HG03060 (cell line): Measurements from ENCODE around the gene RFX4.

Source experiments
- ATAC-seq: cut with Tn5 transposase; IDR thresholded peaks from one replicate; pipeline ENCODE4 v1.9.1; 2021; ENCODE audit warnings: low read depth, moderate number of reproducible peaks; ENCODE audit not compliant: unreplicated experiment

RFX4 gene

DNA sequence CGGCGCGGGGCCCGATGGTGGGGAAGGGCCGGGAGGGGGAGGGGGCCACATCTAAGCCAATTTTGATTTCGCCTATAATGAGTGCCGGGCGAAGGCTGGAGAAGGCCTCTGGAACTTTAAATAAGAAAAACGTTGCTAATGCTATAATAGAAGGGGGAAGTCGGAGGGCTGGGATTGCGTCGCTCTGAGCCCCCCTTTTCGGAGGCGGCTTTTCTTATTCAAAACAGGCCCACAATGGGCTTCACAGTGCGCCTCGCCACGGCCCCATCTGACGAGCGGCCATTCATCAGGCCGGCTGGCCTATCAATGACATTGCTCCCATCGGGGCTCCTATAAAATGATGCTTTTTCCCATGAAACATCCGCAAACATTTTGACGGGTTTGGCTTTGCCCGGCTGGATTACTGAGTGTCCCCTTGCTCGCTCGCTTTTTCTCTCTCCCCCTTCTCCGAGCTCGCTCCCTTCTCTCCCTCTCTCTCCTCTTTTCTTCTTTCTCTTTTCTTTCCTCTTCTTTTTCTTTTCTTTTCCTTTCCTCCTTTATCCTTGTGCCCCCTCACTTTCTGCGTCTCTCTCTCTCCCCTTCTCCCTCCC is at the start of gene RFX4:
Gene RFX4 (plus strand): TSS at position 364 of the 590 bp plus-strand sequence. CDS start 317 bp downstream, outside the sequence.
- ATAC-seq = no peak

DNA sequence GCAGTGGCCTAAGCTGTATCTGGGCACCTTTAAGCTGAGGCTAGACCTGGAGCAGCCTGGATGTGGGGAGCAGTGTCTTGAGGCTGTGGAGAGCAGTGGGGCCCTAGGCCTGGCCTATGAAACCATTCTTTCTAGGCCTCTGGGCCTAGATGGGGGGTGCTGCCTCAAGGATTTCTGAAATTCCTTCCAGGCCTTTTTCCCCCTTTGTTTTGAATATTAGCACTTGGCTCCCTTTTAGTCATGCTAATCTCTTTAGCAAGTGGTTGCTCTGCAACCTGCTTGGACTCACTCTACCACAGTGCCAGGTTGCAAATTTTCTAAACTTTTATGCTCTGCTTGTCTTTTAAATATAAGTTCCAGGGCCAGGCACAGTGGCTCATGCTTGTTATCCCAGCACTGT is 41.6 kb upstream of the RFX4 start:
- no peak for ATAC-seq

DNA sequence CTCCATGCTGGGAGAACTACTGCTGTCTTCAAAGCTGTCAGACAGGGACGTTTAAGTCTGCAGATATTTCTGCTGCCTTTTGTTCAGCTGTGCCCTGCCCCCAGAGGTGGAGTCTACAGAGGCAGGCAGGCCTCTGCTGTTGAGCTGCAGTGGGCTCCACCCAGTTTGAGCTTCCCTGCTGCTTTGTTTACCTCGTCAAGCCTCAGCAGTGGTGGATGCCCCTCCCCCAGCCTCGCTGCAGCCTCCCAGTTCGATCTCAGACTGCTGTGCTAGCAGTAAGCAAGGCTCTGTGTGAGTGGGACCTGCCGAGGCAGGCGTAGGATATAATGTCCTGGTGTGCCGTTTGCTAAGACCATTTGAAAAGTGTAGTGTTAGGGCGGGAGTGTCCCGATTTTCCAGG is 31.4 kb upstream of the RFX4 start:
- ATAC-seq = no peak

DNA sequence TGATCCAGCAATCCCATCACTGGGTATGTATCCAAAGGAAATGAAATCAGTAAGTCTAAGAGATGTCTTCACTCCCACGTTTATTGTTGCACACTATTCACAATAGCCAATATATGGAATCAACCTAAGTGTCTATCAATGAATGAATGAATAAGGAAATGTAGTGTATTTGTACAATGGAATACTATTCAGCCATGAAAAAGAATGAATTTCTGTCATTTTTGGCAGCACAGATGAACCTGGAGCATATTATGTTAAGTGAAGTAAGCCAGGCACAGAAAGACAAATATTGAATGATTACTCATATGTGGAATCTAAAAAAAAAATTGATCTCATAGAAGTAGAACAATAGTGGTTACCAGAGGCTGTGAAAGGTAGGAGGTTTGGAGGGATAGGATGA is 30.6 kb upstream of the RFX4 start:
- no peak for ATAC-seq

DNA sequence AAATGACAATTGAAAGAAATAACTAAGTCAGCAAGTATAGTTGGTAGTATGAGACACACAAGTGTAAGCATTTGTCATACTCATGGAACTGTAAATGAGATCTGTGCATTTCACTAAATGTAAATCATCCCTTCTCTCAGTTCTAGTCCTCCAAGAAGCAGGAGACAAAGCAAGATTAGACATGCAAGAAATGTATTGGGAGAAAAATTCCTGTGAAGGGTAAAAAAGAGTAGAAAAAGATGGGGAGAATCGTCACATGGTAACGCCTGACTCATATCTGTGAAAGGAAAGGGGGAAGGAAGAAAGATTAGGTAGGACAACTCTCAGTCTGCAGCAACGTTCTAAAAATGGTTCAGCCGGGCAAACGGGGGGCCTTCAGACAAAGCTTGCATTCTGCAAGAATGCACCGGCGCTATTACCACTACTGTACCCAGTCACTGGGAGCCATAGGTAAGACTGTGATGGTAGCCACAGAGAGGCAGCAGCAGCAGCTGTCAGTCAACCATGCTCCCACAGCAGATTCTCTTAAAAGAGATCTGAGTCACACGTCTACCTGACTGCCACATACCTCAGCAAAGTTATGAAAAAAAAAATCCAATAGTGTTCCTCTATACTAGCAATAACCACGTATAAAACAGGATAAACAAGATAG is 18.0 kb upstream of the RFX4 start:
- no peak for ATAC-seq

DNA sequence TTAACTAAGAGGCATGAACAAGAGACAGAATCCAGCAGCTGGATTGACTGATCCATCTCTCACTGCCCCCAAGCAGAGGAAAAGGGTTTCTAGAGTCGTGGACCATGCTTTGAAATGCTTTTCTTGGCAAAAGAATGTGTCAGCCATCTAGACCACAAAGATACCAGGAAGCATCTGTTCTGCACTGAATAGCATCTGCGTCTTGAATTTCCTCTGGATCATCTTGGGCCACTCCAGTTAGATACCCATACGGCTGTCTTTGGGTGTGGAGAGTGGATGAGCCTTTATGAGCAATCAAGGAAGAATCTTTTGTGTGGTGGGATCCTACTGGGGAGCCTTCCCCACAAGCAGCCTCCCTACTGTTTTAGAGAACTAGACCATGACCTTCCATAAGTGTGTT is 16.0 kb upstream of the RFX4 start:
- no peak for ATAC-seq

DNA sequence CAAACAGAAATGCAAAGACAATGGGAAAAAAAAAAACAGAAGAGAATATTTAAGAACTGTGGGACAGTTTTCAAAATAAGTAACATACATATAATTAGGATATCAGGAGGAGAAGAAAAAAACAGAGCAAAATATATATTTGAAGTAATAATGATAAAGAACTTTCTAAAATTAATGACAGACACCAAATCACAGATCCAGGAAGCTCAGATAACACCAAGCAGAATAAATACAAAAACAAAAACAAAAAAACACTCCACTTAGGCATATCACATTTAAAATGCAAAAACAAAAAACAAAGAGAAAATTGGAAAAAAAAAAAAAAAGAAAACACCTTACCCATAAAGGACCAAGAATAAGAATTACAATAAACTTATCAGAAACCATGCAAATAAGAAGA is 9.6 kb upstream of the RFX4 start:
- no peak for ATAC-seq

DNA sequence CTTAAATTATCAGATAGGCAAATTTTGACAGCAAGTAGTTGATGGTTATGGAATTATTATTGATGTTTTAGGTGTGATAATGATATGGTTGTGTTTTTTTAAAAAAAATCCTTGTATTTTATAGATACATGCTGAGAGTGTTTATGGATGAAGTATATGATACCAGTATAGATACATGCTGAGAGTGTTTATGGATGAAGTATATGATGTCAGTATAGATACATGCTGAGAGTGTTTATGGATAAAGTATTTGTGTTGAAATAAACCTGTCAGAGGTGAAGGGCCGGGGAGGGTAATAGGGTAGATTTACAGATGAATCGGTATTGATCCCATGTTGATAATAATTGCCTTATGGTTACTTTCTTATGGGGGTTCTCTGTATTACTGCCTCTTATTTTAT is 6.0 kb upstream of the RFX4 start:
- no peak for ATAC-seq

DNA sequence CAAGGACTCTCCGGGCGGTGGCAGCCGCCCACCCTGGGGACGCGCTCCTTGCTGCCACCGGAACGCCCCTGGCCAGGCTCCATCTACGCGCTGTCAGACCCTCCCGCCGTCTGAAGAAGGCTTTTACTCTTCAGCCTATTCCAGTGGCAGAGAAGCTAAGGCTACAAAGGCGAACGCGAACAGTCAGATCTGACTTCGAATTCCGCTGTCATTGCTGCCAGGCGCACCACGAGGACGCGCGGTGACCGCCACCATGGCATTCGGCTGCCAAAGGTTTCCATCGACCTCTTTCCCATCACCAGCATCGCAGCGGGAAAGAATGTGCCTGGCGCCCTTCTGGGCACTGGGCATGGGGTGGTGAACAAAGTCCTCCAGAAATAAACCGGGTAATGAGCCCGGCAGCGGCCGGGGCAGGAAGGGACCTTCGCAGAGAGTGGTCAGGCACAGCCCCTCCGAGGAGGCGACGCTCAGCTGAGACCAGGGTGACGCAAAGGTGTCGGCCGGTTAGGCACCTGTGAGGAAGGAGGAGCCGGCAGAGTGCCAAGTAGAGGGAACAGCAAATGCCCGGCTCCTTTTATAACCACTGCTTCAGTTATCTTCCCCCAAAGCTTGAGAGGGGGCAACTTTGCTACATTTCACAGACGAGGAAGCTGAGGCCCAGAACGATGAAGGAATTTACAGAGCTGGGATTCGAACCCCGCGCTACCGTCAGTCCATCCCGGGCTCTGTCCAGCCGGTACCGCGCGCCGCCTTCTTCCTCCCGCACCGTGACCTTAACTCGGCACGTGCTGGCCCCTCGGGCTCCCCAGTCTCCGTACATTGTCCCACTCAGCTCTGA is 1.9 kb upstream of the RFX4 start:
- no peak for ATAC-seq

DNA sequence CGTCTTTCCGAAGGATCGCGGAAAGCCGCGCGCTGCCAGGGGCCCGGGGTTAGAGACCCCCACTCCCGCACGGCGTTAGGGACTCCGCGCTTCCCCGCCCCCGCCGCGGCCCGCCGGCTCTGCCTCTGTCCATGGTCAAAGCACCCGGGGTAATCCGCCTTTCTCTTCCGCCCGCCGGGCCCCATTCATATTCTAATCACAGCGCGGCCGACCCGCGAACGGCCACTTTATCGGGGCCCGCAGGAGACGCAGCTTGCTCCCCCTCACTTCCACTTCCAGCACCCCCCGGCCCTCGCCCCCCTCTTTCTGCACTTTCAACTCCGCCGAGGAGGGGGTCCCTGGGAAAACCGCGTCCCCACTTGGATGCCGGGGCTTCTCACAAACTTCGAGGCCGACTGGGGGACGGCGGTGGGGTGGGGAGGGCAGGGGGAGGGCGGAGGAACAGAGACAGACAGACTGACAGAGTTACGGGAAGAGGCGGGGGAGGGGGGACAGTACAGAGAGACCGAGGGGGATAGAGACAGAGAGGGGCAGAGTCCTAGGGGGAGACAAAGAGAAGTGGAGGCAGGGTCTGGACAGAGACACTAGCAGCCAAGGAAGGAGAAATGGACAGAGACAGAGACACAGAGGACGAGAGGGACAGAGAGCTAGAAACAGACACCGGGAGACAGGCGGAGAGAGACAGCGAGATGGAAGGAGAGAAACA is 1.1 kb upstream of the RFX4 start:
- ATAC-seq = no peak

DNA sequence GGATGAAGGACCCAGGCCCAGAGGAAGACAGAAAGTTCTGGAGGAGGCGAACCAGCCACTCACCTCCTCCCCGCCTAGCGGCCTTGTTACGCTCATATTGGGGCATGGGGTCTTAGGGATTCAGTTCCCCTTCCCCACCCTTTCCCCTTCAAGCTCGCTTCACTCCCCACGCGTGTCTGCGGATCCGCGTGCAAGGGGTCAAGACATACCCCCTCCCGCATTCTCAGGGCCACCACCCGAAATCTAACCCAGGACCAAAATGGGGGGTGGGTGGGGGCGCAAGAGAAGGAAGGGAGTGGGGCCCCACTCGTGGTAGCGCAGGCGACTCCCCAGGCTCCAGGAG is 584 bp upstream of the RFX4 start:
- ATAC-seq = no peak

DNA sequence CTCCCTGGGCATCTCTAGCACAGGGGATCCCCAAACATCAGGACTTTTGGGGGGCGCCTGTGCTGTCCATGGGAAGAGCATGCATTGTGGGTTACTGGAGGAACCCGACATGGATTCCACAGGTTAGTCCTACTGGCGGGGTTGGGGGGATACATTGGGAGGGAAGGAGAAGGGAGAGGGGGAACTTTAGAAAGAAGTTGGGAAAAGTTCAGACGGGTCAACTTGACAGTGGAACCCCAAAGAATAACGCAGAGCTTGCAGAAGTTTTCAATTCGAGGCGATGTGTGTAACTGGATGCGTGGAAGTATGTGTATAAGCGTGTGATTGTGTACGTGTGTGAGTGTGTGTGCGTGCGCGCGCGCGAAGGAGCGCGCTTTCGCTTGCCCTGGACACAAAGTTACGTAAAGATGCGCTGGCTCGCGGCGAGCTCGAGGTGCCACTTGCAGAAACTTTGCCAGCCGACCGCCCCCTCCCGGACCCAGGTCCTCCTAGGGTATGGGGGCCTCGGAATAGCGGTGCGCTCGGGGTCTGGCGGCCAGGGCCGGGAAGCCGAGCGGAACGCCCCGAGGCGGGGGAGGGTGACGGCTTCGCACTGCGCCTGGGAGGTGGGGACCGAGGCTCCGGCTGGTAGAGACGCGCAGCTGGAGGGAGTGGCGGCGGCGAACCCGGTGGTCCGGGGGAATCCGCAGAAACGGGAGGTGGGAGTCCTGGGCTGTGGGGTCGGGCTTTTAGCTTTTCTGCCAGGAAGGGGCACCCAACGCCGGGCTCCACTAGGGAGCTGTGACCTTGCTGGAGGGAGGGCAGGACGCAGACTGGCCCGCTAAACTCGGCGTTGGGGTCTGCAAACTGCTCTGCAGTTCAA is 669 bp downstream of the RFX4 start:
- no peak for ATAC-seq

DNA sequence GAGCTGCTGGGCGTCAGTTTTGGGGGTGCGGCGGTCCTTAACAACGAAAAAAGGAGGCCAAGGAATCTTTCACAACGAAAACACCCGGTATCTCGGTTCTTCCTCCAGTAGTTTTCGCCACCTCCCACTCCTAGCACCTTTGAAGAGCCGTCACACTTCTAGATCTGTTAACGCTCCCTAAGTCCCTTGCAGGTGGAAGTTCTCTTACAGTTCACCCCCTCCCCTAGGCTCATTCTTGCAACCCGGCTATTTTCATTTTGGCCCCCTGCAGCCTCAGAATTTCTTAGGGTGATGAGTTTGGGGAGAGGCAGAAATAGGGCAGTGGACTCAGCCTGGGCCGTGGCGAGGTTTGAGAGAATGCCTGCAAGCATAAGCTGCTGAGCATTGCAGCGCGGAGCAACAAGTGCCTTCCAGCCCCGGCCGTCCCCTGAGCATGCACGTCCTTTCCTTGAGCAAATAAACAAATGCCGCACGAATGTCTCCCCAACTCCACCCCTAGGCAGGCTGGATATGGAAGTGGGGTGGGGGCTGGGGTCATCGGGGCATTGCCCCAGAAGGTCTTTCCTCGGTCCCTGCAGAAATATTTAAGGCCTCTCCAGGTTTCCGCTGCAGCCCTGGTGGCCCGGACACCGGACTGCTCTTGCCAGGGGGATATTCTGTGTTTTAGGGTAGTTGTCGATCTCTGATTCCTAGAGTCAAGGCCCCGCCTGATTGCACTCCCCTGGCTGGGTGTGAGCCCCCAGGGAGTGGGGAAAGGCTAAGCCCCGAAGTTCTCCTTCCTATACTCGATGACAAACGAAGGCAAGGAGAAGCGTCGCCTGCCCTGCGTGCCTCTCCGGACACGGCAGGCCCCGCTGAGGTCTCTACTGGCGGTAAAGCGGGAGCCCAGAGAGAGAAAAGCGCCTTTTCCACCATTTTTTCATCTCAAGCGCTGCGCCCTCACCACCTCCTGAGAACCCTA is 1.6 kb downstream of the RFX4 start:
- ATAC-seq = no peak

DNA sequence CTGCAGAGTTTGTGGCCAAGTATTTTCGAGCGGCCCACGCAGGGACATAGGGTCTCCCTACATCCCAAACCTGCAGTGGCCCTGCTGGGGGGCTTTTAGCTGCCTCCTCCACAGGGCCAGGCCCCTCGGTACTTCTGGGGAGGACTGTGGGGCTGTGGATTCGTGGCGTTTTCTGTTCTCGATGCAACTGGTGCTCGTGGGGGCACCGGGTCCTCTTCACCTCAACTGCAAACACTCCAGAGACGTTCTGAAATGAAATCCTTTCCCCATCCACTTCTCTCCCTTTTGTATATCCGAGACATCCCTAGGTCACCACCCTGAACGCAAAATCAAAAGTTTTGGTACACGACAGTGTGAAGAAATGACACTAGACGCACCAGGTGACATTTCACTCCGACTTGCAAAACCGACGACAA is 2.3 kb downstream of the RFX4 start:
- ATAC-seq = no peak

DNA sequence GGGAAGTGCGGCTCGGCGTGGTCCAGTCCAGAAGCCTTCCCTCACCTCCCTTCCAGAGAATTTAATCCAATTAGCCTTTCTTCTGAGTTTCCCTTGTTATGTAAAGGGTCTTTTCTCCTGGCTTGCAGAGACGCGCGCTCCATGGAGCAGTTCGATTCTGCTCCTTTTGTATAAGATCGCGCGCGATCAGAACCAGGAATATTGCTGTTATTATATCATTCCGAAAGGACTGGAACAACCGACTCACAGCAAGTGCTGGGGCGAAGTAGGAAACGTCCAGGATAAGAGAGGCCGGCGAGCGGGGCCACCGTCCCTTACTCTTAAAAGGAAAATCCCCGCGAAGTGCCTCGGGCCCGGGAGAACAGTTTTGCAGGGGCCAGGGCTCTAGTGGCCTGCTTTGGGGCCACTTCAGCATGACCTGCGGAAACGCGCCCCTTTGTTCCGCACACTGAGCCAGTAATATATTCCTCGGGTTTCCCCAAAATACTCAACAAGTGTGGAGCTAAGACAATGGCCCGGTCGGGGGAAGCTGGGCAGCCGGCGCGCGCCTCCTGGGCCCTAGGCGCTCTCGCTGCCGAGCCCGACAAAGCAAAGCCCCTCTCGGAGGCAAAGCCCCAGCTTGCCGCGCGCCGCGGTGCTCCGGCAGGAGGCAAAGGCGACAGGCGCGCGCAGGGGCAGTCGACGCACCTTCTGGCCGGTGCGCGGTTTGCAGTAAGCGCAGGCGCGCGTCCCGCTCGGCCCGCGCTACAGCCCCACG is 2.9 kb downstream of the RFX4 start:
- ATAC-seq = no peak

DNA sequence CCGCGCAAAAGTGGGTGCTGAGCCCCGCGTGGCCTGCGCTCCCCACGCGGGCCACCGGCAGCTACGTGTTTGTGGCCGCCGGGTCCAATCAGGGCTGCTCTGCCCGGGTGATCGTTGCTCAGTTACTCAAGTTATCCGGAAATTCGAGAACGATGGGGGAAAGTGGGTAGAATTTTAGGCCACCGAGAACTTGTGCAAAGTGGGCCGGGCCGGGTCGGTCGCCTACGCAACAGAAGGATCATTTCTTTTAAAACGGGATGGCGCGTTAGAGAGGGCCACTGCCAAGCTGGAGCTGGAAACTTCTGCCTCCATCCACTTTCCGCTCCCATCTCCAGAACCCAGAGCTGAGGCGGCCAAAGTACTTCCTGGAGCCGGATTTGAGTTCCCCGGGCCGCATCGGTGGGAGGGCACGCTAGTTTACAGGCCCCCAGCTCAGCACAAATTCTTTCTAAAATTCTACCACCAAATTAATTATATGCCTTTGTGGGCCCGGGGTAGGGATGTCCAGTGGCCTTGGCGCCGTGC is 3.5 kb downstream of the RFX4 start:
- no peak for ATAC-seq

DNA sequence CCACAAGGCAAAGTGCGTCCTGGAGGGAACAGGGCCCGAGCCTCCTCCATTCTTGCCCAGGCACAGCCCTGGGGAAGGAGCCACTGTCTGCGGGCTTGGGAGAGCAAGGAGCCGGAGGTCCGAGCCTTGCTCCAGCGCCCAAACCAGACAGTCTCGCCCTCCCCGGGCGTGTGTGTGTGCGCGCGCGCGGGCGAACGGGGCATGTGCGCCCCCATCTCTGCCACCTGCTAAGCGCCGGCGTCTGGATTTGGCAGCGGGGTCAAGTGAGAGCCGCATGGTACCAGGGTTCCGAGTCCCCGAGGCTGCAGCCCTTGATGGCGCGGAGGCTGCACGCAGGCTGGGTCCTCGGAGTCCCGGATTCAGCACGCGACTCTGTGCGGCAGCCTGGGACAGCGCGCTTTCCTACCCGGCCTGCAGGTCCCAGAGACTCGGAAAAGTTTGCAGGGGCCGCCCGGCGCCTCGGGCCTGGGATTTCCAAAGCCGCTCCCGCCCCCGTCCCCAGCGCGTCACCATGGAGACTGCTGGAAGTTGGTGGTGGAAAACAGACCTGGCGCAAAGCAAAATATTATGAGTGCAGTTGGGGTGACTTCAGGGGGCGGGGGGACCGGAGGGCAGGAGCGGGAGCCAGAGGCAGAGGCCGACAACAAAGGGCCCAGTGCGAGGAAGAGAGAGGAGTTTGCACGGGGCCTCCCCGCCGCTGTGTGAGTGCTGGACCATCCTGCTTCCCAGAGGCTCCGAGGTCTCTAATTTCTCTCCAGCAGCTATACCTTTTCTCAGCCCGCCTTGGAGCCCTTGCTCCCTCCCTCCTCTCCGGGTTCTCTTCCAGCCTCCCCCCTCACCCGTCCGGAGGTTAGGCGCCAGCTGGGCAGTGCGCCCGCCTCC is 4.2 kb downstream of the RFX4 start:
- no peak for ATAC-seq
